GM12874 (cell line): ENCODE data around the gene SYT6.

Experiments
- CTCF ChIP-seq: IDR thresholded peaks from 2 replicates; pipeline ENCODE4 v1.5.1; 2011; ENCODE audit warnings: low read depth, mild to moderate bottlenecking, control low read depth, low read length, moderate library complexity; ENCODE audit not compliant: insufficient read depth

Gene SYT6

GRCh38 chr1:114107474-114108435, 45.9 kb downstream of the SYT6 start:
- TF ChIP-seq CTCF: no peak

- no peak for TF ChIP-seq CTCF
Measured at GRCh38 chr1:114105421-114105979, 48.2 kb downstream of the SYT6 start.

GRCh38 chr1:114104949-114105348, 48.7 kb downstream of the SYT6 start:
- TF ChIP-seq CTCF: no peak

GRCh38 chr1:114103992-114104391, 49.7 kb downstream of the SYT6 start:
- TF ChIP-seq CTCF: no peak

GRCh38 chr1:114102136-114102535, 51.5 kb downstream of the SYT6 start:
- TF ChIP-seq CTCF: no peak

GRCh38 chr1:114100148-114100547, 53.5 kb downstream of the SYT6 start:
- no peak for TF ChIP-seq CTCF

GRCh38 chr1:114099268-114099667, 54.4 kb downstream of the SYT6 start:
- TF ChIP-seq CTCF: no peak
